HFFc6 (cell line): ENCODE data around the gene PLPPR4. TPM values are rescaled to one million over a fixed set of nuclear protein-coding genes. Genes with fewer than 3 reads are reported as not detected.

Experiments used
- DNase-seq: peaks from one replicate; pipeline ENCODE4 v3.0.0-alpha.2; 2018
- H3K27ac Mint-ChIP-seq: 2 replicates; pipeline ENCODE4 v1.8.0; 2020; ENCODE audit warnings: mild to moderate bottlenecking, mixed read lengths
- H3K27me3 Mint-ChIP-seq: 2 replicates; pipeline ENCODE4 v1.8.0; 2021; ENCODE audit warnings: mild to moderate bottlenecking, moderate library complexity, mixed read lengths; ENCODE audit not compliant: insufficient read depth
- H3K36me3 Mint-ChIP-seq: 2 replicates; pipeline ENCODE4 v1.8.0; 2021; ENCODE audit warnings: low read depth, mixed read lengths
- H3K4me1 Mint-ChIP-seq: 2 replicates; pipeline ENCODE4 v1.8.0; 2020; ENCODE audit warnings: low read depth, mixed read lengths
- H3K4me3 Mint-ChIP-seq: 2 replicates; pipeline ENCODE4 v1.8.0; 2020; ENCODE audit warnings: mild to moderate bottlenecking, moderate library complexity, mixed read lengths
- H3K9me3 Mint-ChIP-seq: 2 replicates; pipeline ENCODE4 v1.8.0; 2020; ENCODE audit warnings: mild to moderate bottlenecking, mixed read lengths
- total RNA-seq, 6 experiments: library from RNA; stranded (reverse); fragmentation: NEBNext Ultra II Directional; extraction: Animal tissue kit (Norgen Biotek cat#: 25700); gene quantifications; 2 replicates in 1 of 6; 3 replicates in 5 of 6; pipeline ENCODE4 v1.2.3, GENCODE V29; 2021
- TF ChIP-seq, protein P1 (sequence below): fragments of 200-600 bp; sonication (generic); IDR thresholded peaks from 2 replicates; pipeline ENCODE4 v1.5.0; 2021; ENCODE audit warnings: antibody characterized with exemption, mild to moderate bottlenecking

The PLPPR4 gene
- total RNA-seq, 6 experiments from 2014 or later: 0.37 to 0.69 (median 0.47) TPM

DNA sequence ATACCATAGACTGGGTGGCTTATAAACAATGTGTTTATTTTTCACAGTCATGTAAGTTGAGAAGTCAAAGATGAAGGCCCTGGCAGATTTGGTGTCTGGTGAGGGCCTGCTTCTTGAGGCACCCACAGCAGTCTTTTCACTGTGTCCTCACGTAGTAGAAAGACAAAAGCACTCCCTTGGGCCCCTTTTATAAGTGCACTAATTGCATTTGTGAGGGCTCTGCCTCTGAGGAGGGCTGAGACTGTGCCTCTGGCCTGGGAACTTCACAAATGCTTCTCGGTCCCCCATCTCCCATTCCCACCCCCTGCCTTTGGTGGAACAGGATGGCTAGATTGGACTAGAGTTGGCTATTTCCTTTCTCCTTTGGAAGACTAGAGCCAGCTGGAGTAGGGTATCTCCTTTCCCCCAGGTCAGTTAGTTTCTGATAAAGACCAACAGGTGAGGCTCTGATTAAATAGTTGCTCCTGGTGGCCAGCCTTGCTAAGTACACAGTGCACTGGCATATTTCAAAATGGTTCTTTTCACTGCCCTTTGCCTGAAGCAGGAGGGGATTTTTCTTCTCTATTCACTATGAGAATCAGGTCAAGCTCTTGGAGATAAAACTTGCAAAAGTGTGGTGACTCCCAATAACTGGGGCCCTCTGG, 82.9 kb downstream of the PLPPR4 start:
- TF ChIP-seq, protein P1, sequence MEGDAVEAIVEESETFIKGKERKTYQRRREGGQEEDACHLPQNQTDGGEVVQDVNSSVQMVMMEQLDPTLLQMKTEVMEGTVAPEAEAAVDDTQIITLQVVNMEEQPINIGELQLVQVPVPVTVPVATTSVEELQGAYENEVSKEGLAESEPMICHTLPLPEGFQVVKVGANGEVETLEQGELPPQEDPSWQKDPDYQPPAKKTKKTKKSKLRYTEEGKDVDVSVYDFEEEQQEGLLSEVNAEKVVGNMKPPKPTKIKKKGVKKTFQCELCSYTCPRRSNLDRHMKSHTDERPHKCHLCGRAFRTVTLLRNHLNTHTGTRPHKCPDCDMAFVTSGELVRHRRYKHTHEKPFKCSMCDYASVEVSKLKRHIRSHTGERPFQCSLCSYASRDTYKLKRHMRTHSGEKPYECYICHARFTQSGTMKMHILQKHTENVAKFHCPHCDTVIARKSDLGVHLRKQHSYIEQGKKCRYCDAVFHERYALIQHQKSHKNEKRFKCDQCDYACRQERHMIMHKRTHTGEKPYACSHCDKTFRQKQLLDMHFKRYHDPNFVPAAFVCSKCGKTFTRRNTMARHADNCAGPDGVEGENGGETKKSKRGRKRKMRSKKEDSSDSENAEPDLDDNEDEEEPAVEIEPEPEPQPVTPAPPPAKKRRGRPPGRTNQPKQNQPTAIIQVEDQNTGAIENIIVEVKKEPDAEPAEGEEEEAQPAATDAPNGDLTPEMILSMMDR: no peak
- no peak for DNase-seq
- peaks cover 5% of the 10 kb centered on the region for H3K9me3 Mint-ChIP-seq
- no peak overlapping the region for H3K4me3 Mint-ChIP-seq
- no peaks in the 10 kb centered on the region for H3K4me1 Mint-ChIP-seq
- peaks cover 4% of the 10 kb centered on the region; the same call in 1 of the 2 replicates for H3K27me3 Mint-ChIP-seq
- H3K36me3 Mint-ChIP-seq: no peaks in the 10 kb centered on the region
- no peak overlapping the region for H3K27ac Mint-ChIP-seq

DNA sequence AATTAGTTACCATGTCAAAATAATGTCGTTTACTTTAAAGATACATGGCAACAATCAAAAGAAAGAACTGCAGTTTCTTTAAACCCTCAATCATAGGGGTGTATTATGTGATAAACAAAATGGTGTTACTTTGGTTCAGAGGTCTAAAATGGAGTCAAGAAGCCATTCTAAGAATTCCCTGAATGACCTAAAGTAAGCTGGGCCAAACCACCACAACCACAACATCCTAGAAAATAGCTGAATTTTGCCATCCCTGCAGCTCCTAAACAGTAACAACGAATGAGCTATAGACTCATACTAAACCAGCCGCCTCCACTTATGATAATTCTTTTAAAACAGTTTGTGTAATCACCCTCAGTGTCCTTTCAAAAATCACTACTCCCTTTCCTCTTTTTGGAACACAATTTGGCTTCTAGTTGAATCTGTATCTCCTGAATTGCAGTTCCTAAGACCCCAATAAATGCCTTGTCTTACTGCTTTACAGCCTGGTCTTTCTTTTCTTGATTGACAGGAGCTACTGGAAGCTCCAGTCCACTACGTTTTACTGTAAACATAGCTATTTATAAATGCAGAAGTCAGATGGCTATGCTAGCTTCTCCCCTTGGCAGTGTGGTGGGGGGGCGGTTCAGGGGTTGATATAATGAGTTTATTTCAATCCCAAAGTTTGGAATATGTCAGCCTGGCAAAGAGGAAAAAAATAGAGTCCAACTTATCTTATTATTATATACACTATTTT, 84.3 kb downstream of the PLPPR4 start:
- no peak overlapping the region for H3K27ac Mint-ChIP-seq
- H3K36me3 Mint-ChIP-seq: no peaks in the 10 kb centered on the region
- no peak overlapping the region for H3K4me3 Mint-ChIP-seq
- H3K4me1 Mint-ChIP-seq: no peaks in the 10 kb centered on the region
- DNase-seq: no peak
- peaks cover 4% of the 10 kb centered on the region; the same call in 1 of the 2 replicates for H3K27me3 Mint-ChIP-seq
- TF ChIP-seq, protein P1: no peak
- H3K9me3 Mint-ChIP-seq: no peaks in the 10 kb centered on the region

DNA sequence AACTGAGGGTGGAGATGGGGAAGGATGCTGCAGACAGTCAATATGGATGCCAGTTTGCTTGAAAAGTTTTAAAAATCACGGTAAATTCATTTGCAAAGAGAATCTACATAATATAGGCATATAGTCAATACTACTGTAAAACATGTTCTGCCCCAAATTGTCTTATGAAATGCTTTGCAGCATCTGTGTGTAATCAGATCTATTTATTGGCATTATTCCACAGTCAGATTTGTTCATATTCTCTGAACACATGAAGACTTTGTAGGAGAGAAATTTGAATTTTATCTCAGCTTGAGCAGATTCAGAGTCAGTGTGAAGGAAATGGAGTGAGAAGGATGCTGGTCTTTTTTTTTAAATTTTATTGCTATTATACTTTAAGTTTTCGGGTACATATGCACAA, 88.5 kb downstream of the PLPPR4 start:
- no peak for DNase-seq
- Mint-ChIP-seq H3K9me3 (no peaks in the 10 kb centered on the region), H3K4me3 (no peak overlapping the region), H3K27ac (no peak overlapping the region), H3K36me3 (no peaks in the 10 kb centered on the region), H3K27me3 (peaks cover 4% of the 10 kb centered on the region; the same call in 1 of the 2 replicates), H3K4me1 (no peaks in the 10 kb centered on the region)
- TF ChIP-seq, protein P1: no peak

DNA sequence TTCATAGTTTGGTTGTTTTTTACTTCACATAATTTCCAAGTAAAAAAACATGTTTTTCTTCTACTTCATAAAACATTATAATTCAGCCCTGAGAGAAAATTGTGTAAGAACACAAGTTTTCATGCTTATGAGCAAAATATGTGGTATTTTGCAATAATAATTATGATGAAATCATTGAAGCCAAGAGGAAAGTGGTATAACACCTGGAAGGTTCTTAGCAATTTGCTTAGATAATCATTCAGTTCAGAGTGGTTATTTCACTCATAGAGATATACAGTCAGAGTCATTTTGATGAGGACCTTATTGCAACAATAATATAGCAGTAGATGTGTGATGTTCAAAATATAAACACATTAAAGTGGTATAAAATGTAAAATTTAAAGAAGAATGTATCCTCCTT, 94.5 kb downstream of the PLPPR4 start:
- no peak for DNase-seq
- H3K27ac Mint-ChIP-seq: no peak overlapping the region
- H3K36me3 Mint-ChIP-seq: no peaks in the 10 kb centered on the region
- no peaks in the 10 kb centered on the region; the same call in 1 of the 2 replicates for H3K9me3 Mint-ChIP-seq
- TF ChIP-seq, protein P1: no peak
- H3K4me1 Mint-ChIP-seq: no peaks in the 10 kb centered on the region
- H3K27me3 Mint-ChIP-seq: peaks cover 2% of the 10 kb centered on the region
- H3K4me3 Mint-ChIP-seq: no peak overlapping the region
